ENCODE measurements around the gene PGGHG. TPM values are rescaled to one million over a fixed set of nuclear protein-coding genes. Genes with fewer than 3 reads are reported as not detected.
"Not testable (repeated sequence)": the region's sequence is repeated elsewhere in the genome, so short reads cannot be mapped to it uniquely, and the experiment has no call there.

Gene PGGHG
- total and polyA plus RNA-seq, 3 experiments from 2014 or later: 9.8 to 81.2 (median 81.0) TPM

- no peak overlapping the region for H3K4me3 ChIP-seq (ENCODE audit: low read length)
- no peaks in the 10 kb centered on the region for H3K36me3 ChIP-seq (ENCODE audit: insufficient read depth, low read length)
- POLR2A ChIA-PET: interaction anchor here (0.6 to 0.9 kb wide), 2 partner anchors 25 to 51 kb away, joined by 3 read pairs; no protein-coding TSS in a partner anchor
- H3K9me3 Mint-ChIP-seq: no peaks in the 10 kb centered on the region
- CTCF ChIA-PET: interaction anchor here (0.6 to 4.2 kb wide), 13 partner anchors 9 to 147 kb away, joined by 3 to 34 read pairs (median 4); partner anchors contain the start of gene PGGHG
- no peak overlapping the region for H3K27ac Mint-ChIP-seq
- peaks cover 0 to 5% of the 10 kb centered on the region in 2 donors for H3K27me3 Mint-ChIP-seq
- H3K4me1 ChIP-seq (ENCODE audit: insufficient read depth, low read length): peaks cover 31% of the 10 kb centered on the region
- peak overlapping the region in 1 of 7 donors; percentile 51 for H3K4me3 Mint-ChIP-seq
- no peaks in the 10 kb centered on the region for H3K9me3 ChIP-seq (ENCODE audit: low read length)
- DNase-seq: no peak
- no peak overlapping the region for H3K27ac ChIP-seq (ENCODE audit: low read depth, low read length)
- H3K27me3 ChIP-seq (ENCODE audit: insufficient read depth, low read length, poor library complexity, severe bottlenecking): no peaks in the 10 kb centered on the region
- peaks cover 0 to 4% (median 0%) of the 10 kb centered on the region in 3 donors for H3K36me3 Mint-ChIP-seq
- peaks cover 36 to 51% (median 40%) of the 10 kb centered on the region in 3 donors for H3K4me1 Mint-ChIP-seq
These were observed 15.2 kb downstream of the PGGHG start for GRCh38 chr11:304061-304506.

- Histone ChIP-seq H3K4me1 (ENCODE audit: insufficient read depth, low read length) (peaks cover 40% of the 10 kb centered on the region), H3K27me3 (ENCODE audit: insufficient read depth, low read length, poor library complexity, severe bottlenecking) (no peaks in the 10 kb centered on the region), H3K4me3 (ENCODE audit: low read length) (no peak overlapping the region), H3K9me3 (ENCODE audit: low read length) (no peaks in the 10 kb centered on the region), H3K36me3 (ENCODE audit: insufficient read depth, low read length) (no peaks in the 10 kb centered on the region), H3K27ac (ENCODE audit: low read depth, low read length) (no peak overlapping the region)
- DNase-seq: peak in 3 of 5 donors; percentile 60 to 80 (median 64)
- Mint-ChIP-seq H3K9me3 (no peaks in the 10 kb centered on the region), H3K36me3 (peaks cover 0 to 9% (median 0%) of the 10 kb centered on the region in 3 donors), H3K4me3 (peak overlapping the region in 4 of 7 donors; percentile 1 to 78 (median 53)), H3K4me1 (peaks cover 41 to 58% (median 49%) of the 10 kb centered on the region in 3 donors), H3K27me3 (peaks cover 0 to 5% of the 10 kb centered on the region in 2 donors), H3K27ac (peak overlapping the region in 7 of 8 donors; percentile 18 to 92 (median 66))
- CTCF ChIA-PET: interaction anchor here (0.6 to 4.2 kb wide), 26 partner anchors 10 to 214 kb away, joined by 3 to 34 read pairs (median 4); partner anchors contain the start of genes PGGHG and PTDSS2
- POLR2A ChIA-PET: interaction anchor here (0.6 to 1.1 kb wide), 7 partner anchors 10 to 98 kb away, joined by 3 to 5 read pairs (median 3); partner anchors contain the start of genes BET1L and RIC8A
These were observed 16.3 kb downstream of the PGGHG start for GRCh38 chr11:304915-305843.

GRCh38 chr11:305844-306211, 16.9 kb downstream of the PGGHG start:
- no peaks in the 10 kb centered on the region for H3K27me3 ChIP-seq (ENCODE audit: insufficient read depth, low read length, poor library complexity, severe bottlenecking)
- H3K9me3 ChIP-seq (ENCODE audit: low read length): no peaks in the 10 kb centered on the region
- POLR2A ChIA-PET: interaction anchor here (0.8 to 1.1 kb wide), 3 partner anchors 10 to 50 kb away, joined by 3 to 5 read pairs (median 4); no protein-coding TSS in a partner anchor
- no peak overlapping the region for H3K4me3 ChIP-seq (ENCODE audit: low read length)
- H3K4me1 ChIP-seq (ENCODE audit: insufficient read depth, low read length): peaks cover 40% of the 10 kb centered on the region
- no peaks in the 10 kb centered on the region for H3K36me3 ChIP-seq (ENCODE audit: insufficient read depth, low read length)
- CTCF ChIA-PET: interaction anchor here (0.7 to 4.2 kb wide), 22 partner anchors 10 to 213 kb away, joined by 3 to 34 read pairs (median 4); partner anchors contain the start of genes PGGHG and PTDSS2
- H3K27me3 Mint-ChIP-seq: no peaks in the 10 kb centered on the region
- H3K27ac Mint-ChIP-seq: peak overlapping the region; percentile 18 to 94 (median 72)
- H3K4me1 Mint-ChIP-seq: peaks cover 41 to 57% (median 49%) of the 10 kb centered on the region in 3 donors
- no peak overlapping the region for H3K27ac ChIP-seq (ENCODE audit: low read depth, low read length)
- peaks cover 0 to 9% (median 0%) of the 10 kb centered on the region in 3 donors for H3K36me3 Mint-ChIP-seq
- peak overlapping the region in 5 of 7 donors; percentile 1 to 78 (median 31) for H3K4me3 Mint-ChIP-seq
- no peaks in the 10 kb centered on the region for H3K9me3 Mint-ChIP-seq
- no peak for DNase-seq

GRCh38 chr11:306645-307371, 17.9 kb downstream of the PGGHG start:
- peak overlapping the region; percentile 39 to 91 (median 71) for H3K4me3 Mint-ChIP-seq
- POLR2A ChIA-PET: interaction anchor here (0.7 to 1.2 kb wide), 3 partner anchors 10 to 57 kb away, joined by 4 to 7 read pairs (median 6); no protein-coding TSS in a partner anchor
- Histone ChIP-seq H3K27ac (ENCODE audit: low read depth, low read length) (peak overlapping the region; percentile 72), H3K4me3 (ENCODE audit: low read length) (no peak overlapping the region), H3K9me3 (ENCODE audit: low read length) (no peaks in the 10 kb centered on the region), H3K27me3 (ENCODE audit: insufficient read depth, low read length, poor library complexity, severe bottlenecking) (no peaks in the 10 kb centered on the region), H3K4me1 (ENCODE audit: insufficient read depth, low read length) (peaks cover 42% of the 10 kb centered on the region), H3K36me3 (ENCODE audit: insufficient read depth, low read length) (no peaks in the 10 kb centered on the region)
- H3K27me3 Mint-ChIP-seq: no peaks in the 10 kb centered on the region
- no peak for DNase-seq
- H3K36me3 Mint-ChIP-seq: peaks cover 0 to 9% (median 0%) of the 10 kb centered on the region in 3 donors
- H3K4me1 Mint-ChIP-seq: peaks cover 42 to 59% (median 51%) of the 10 kb centered on the region in 3 donors
- peak overlapping the region; percentile 56 to 99 (median 89) for H3K27ac Mint-ChIP-seq
- H3K9me3 Mint-ChIP-seq: no peaks in the 10 kb centered on the region
- CTCF ChIA-PET: interaction anchor here (0.8 to 4.2 kb wide), 13 partner anchors 10 to 144 kb away, joined by 3 to 34 read pairs (median 17); partner anchors contain the start of genes PGGHG and PTDSS2

DNA sequence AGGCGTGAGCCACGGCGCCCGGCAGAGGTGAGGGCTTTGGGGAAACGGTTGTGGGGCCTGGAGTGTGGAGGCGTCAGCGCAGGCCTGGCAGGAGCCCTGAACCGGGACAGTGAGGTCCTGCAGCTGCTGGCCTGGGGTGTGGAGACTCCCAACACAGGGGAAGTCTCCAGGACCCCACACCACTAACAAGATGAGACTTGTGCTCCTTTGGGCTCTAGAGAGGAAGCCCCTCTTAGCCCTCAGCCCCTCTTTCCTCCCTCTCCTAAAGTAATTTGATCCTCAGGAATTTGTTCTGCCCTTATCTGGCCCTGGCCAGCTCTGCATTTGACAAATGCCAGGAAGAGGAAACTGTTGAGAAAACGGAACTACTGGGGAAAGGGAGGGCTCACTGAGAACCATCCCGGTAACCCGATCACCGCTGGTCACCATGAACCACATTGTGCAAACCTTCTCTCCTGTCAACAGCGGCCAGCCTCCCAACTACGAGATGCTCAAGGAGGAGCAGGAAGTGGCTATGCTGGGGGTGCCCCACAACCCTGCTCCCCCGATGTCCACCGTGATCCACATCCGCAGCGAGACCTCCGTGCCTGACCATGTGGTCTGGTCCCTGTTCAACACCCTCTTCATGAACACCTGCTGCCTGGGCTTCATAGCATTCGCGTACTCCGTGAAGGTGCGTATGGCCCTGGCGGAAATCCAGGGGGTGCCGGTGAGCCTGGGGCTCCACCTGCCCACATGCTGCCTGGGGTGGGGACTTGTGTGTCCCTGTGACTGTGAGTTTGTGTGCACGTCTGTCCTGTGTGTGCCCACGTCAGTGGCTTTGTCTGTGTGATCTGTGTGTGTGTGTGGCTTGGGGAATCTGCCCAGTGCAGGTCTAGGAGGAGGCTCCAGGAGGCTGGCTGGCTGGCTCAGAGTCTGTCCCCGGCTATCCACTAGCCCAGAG, 19.1 kb downstream of the PGGHG start, which contains the start of gene IFITM2:
Gene IFITM2, plus strand, starts transcription at position 51 of the 943 bp plus-strand sequence. Its CDS starts 377 bp downstream, at position 428.
- H3K27me3 Mint-ChIP-seq; H3K9me3 Mint-ChIP-seq; H3K36me3 ChIP-seq (ENCODE audit: insufficient read depth, low read length); H3K9me3 ChIP-seq (ENCODE audit: low read length); H3K27me3 ChIP-seq (ENCODE audit: insufficient read depth, low read length, poor library complexity, severe bottlenecking): not testable (repeated sequence)
- peaks cover 50 to 65% (median 56%) of the 10 kb centered on the region in 3 donors for H3K4me1 Mint-ChIP-seq
- H3K36me3 Mint-ChIP-seq: peaks cover 0 to 11% (median 0%) of the 10 kb centered on the region in 3 donors
- peak within 1 kb of the TSS; percentile 94 for H3K4me3 ChIP-seq (ENCODE audit: low read length)
- peak in 4 of 5 donors; percentile 47 to 76 (median 70) for DNase-seq
- ChIA-PET POLR2A (interaction anchor here (1.0 kb wide), 1 partner anchor 56 kb away, joined by 6 read pairs; no protein-coding TSS in a partner anchor), CTCF (interaction anchor here (0.8 to 4.2 kb wide), 5 partner anchors 8 to 57 kb away, joined by 3 to 34 read pairs (median 30); no protein-coding TSS in a partner anchor)
- peak within 1 kb of the TSS; percentile 87 to 96 (median 91) for H3K4me3 Mint-ChIP-seq
- H3K27ac Mint-ChIP-seq: peak within 1 kb of the TSS; percentile 93 to 99 (median 95)
- peaks cover 54% of the 10 kb centered on the region for H3K4me1 ChIP-seq (ENCODE audit: insufficient read depth, low read length)
- peak within 1 kb of the TSS; percentile 72 for H3K27ac ChIP-seq (ENCODE audit: low read depth, low read length)

- Histone ChIP-seq H3K4me3 (ENCODE audit: low read length) (peak overlapping the region; percentile 94), H3K27ac (ENCODE audit: low read depth, low read length) (peak overlapping the region; percentile 72), H3K4me1 (ENCODE audit: insufficient read depth, low read length) (peaks cover 60% of the 10 kb centered on the region)
- not testable (repeated sequence) for H3K27me3 ChIP-seq (ENCODE audit: insufficient read depth, low read length, poor library complexity, severe bottlenecking); H3K36me3 ChIP-seq (ENCODE audit: insufficient read depth, low read length); H3K27me3 Mint-ChIP-seq; H3K9me3 Mint-ChIP-seq; H3K9me3 ChIP-seq (ENCODE audit: low read length)
- ChIA-PET POLR2A (interaction anchor here (0.7 to 1.6 kb wide), 3 partner anchors 8 to 46 kb away, joined by 3 to 4 read pairs (median 4); no protein-coding TSS in a partner anchor), CTCF (interaction anchor here (0.7 to 1.8 kb wide), 5 partner anchors 8 to 88 kb away, joined by 3 to 9 read pairs (median 3); no protein-coding TSS in a partner anchor)
- H3K27ac Mint-ChIP-seq: peak overlapping the region; percentile 93 to 99 (median 95)
- peaks cover 0 to 14% (median 0%) of the 10 kb centered on the region in 3 donors for H3K36me3 Mint-ChIP-seq
- peak in 1 of 5 donors; percentile 51 for DNase-seq
- peak overlapping the region; percentile 87 to 96 (median 91) for H3K4me3 Mint-ChIP-seq
- H3K4me1 Mint-ChIP-seq: peaks cover 58 to 69% (median 65%) of the 10 kb centered on the region in 3 donors
These were observed 20.1 kb downstream of the PGGHG start for GRCh38 chr11:308740-309665.
